MM.1S (cell line): Measurements from ENCODE around the gene CBX2.
A peak's percentile ranks its signal among the peaks of the same experiment; 100 is the strongest.

ENCODE experiments used
- DNase-seq: peaks from one replicate; pipeline ENCODE4 v3.0.0-alpha.2; 2015
- H2AFZ ChIP-seq: fragments of 300-600 bp; sonication (generic); 2 replicates; pipeline ENCODE4 v1.6.0; 2016; ENCODE audit warnings: antibody characterized with exemption, low read length
- H3F3A ChIP-seq: fragments of 300-600 bp; sonication (generic); 2 replicates; pipeline ENCODE4 v1.6.1; 2016; ENCODE audit warnings: mild to moderate bottlenecking, antibody characterized with exemption, low read length, moderate library complexity, mixed read lengths; ENCODE audit not compliant: insufficient read depth
- H3K27ac ChIP-seq: fragments of 300-600 bp; sonication (generic); 2 replicates; pipeline ENCODE4 v1.5.1; 2016; ENCODE audit warnings: mild to moderate bottlenecking, low read length
- H3K27me3 ChIP-seq: fragments of 300-600 bp; sonication (generic); replicated peaks from 2 replicates; pipeline ENCODE4 v1.6.0; 2016; ENCODE audit warnings: low read length; ENCODE audit not compliant: insufficient read depth
- H3K36me3 ChIP-seq: fragments of 300-600 bp; sonication (generic); replicated peaks from 2 replicates; pipeline ENCODE4 v1.6.1; 2016; ENCODE audit warnings: mild to moderate bottlenecking, low read length, mixed read lengths; ENCODE audit not compliant: insufficient read depth
- H3K4me1 ChIP-seq: fragments of 300-600 bp; sonication (generic); 2 replicates; pipeline ENCODE4 v1.6.1; 2016; ENCODE audit warnings: low read length, mixed read lengths
- H3K4me2 ChIP-seq: fragments of 300-600 bp; sonication (generic); 2 replicates; pipeline ENCODE4 v1.6.0; 2016; ENCODE audit warnings: low read depth, low read length
- H3K4me3 ChIP-seq: fragments of 300-600 bp; sonication (generic); 2 replicates; pipeline ENCODE4 v1.5.1; 2016; ENCODE audit warnings: low read length, mixed read lengths
- H3K79me2 ChIP-seq: fragments of 300-600 bp; sonication (generic); 2 replicates; pipeline ENCODE4 v1.6.1; 2016; ENCODE audit warnings: mixed run types, low read length, mixed read lengths
- H3K9ac ChIP-seq: fragments of 300-600 bp; sonication (generic); 2 replicates; pipeline ENCODE4 v1.6.1; 2016; ENCODE audit warnings: low read length, mixed read lengths
- H3K9me2 ChIP-seq: fragments of 300-600 bp; sonication (generic); replicated peaks from 2 replicates; pipeline ENCODE4 v1.6.1; 2016; ENCODE audit warnings: mild to moderate bottlenecking, low read length, mixed read lengths; ENCODE audit not compliant: insufficient read depth
- H3K9me3 ChIP-seq: fragments of 300-600 bp; sonication (generic); replicated peaks from 2 replicates; pipeline ENCODE4 v1.6.1; 2016; ENCODE audit warnings: mild to moderate bottlenecking, low read length, mixed read lengths; ENCODE audit not compliant: insufficient read depth
- H4K20me1 ChIP-seq: fragments of 300-600 bp; sonication (generic); 2 replicates; pipeline ENCODE4 v1.6.1; 2016; ENCODE audit warnings: mild to moderate bottlenecking, low read length, moderate library complexity, mixed read lengths; ENCODE audit not compliant: insufficient read depth
- CTCF ChIP-seq: fragments of 300-600 bp; sonication (generic); IDR thresholded peaks from 2 replicates; pipeline ENCODE4 v1.5.1; 2016; ENCODE audit warnings: antibody characterized with exemption, low read length, mixed read lengths
- EZH2 ChIP-seq: fragments of 300-600 bp; sonication (generic); optimal IDR thresholded peaks from 2 replicates; pipeline ENCODE3; 2017; ENCODE audit warnings: low read depth, mild to moderate bottlenecking, antibody characterized with exemption, low read length, mixed read lengths
- EZH2phosphoT487 ChIP-seq: fragments of 300-600 bp; sonication (generic); IDR thresholded peaks from 2 replicates; pipeline ENCODE4 v1.6.1; 2018; ENCODE audit warnings: antibody characterized with exemption, low read length

The CBX2 gene

GRCh38 chr17:79757140-79757745, 20.7 kb upstream of the CBX2 start:
- H3F3A ChIP-seq: no peaks in the 10 kb centered on the region
- H3K9me3 ChIP-seq: no peaks in the 10 kb centered on the region
- H3K9ac ChIP-seq: no peak overlapping the region
- H3K9me2 ChIP-seq: no peaks in the 10 kb centered on the region
- no peaks in the 10 kb centered on the region for H4K20me1 ChIP-seq
- no peaks in the 10 kb centered on the region for H3K4me1 ChIP-seq
- no peak overlapping the region for H3K4me3 ChIP-seq
- no peak for DNase-seq
- H3K4me2 ChIP-seq: no peak overlapping the region
- peaks cover 71% of the 10 kb centered on the region for H3K27me3 ChIP-seq
- no peaks in the 10 kb centered on the region for H3K36me3 ChIP-seq
- no peaks in the 10 kb centered on the region for H3K79me2 ChIP-seq
- no peak overlapping the region for H2AFZ ChIP-seq
- no peak overlapping the region for H3K27ac ChIP-seq
- TF ChIP-seq CTCF (no peak), EZH2 (no peak), EZH2phosphoT487 (no peak)

GRCh38 chr17:79758271-79758670, 19.7 kb upstream of the CBX2 start:
- Histone ChIP-seq H3K79me2 (no peaks in the 10 kb centered on the region), H3F3A (no peaks in the 10 kb centered on the region), H3K9me2 (no peaks in the 10 kb centered on the region), H3K9me3 (no peaks in the 10 kb centered on the region), H3K27ac (no peak overlapping the region), H3K4me1 (no peaks in the 10 kb centered on the region), H3K36me3 (no peaks in the 10 kb centered on the region), H3K4me2 (no peak overlapping the region), H3K9ac (no peak overlapping the region), H4K20me1 (no peaks in the 10 kb centered on the region), H3K27me3 (peaks cover 71% of the 10 kb centered on the region), H2AFZ (no peak overlapping the region), H3K4me3 (no peak overlapping the region)
- no peak for DNase-seq
- TF ChIP-seq EZH2phosphoT487 (no peak), CTCF (no peak), EZH2 (no peak)

GRCh38 chr17:79760197-79760906, 17.6 kb upstream of the CBX2 start:
- peak overlapping the region; percentile 9; the same call in 1 of the 2 replicates for H3K4me2 ChIP-seq
- no peaks in the 10 kb centered on the region for H3K9me3 ChIP-seq
- peak; percentile 23 for DNase-seq
- H3K4me1 ChIP-seq: no peaks in the 10 kb centered on the region
- no peaks in the 10 kb centered on the region for H4K20me1 ChIP-seq
- no peaks in the 10 kb centered on the region for H3F3A ChIP-seq
- no peak for TF ChIP-seq CTCF
- no peak for TF ChIP-seq EZH2phosphoT487
- TF ChIP-seq EZH2: no peak
- peaks cover 66% of the 10 kb centered on the region for H3K27me3 ChIP-seq
- H3K79me2 ChIP-seq: no peaks in the 10 kb centered on the region
- no peaks in the 10 kb centered on the region for H3K9me2 ChIP-seq
- H2AFZ ChIP-seq: no peak overlapping the region
- H3K36me3 ChIP-seq: no peaks in the 10 kb centered on the region
- no peak overlapping the region for H3K9ac ChIP-seq
- H3K4me3 ChIP-seq: no peak overlapping the region
- no peak overlapping the region for H3K27ac ChIP-seq
